Stimulated activated CD8-positive, alpha-beta memory T cell treated with anti-CD3 and anti-CD28 coated beads, Interleukin-12 subunit alpha, Interleukin-12 subunit beta, amount 100 ng/mL, for 1 hour (primary cell): ENCODE data around the gene ATP5MC3.
"Not testable (repeated sequence)": the region's sequence is repeated elsewhere in the genome, so short reads cannot be mapped to it uniquely, and the experiment has no call there.

ENCODE experiments used
- DNase-seq: peaks from one replicate; pipeline ENCODE4 v3.0.0-alpha.2; 2020; ENCODE audit warnings: low read depth

Gene ATP5MC3

DNA sequence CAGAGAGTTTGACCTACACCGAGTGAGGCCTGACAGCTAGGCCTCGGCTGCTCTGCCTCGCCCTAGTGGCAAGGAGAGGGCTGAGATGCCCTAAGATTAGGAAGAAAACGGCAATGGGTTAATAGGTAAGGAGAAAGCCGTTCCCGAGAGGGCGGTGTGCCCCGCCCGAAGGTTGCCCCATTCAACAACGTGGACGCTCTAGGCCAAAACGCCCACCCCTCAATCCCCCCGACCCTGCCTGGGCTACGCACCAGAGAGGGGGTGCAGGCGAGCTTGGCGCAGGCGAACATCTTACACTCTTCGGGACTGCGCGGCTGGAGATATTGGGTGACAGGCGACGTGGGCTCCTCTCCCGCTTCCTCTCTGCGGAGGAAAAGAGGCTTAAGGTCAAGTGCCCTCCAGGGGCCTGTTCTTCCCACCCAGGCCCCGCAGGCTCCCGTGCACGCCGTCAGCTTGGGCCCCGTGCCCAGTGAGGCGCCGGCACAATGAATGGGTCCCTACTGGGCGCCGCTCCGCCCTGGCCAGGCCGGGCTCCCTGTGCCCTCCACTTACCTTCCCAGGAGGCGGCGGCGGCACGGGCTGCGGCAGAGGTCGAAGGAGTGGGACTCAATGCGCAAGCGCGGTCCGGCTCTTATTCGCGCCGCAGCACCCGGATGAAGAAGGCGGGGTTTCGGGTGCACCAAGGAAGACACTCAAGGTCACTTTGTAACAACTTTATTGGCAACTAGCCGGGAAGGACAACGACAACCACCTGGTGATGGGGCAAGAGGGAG, at the start of gene ATP5MC3:
Gene ATP5MC3, minus strand, starts transcription at position 607 of the 773 bp plus-strand sequence. Its CDS starts 317 bp downstream, at position 290.
- DNase-seq: peak; percentile 84

DNA sequence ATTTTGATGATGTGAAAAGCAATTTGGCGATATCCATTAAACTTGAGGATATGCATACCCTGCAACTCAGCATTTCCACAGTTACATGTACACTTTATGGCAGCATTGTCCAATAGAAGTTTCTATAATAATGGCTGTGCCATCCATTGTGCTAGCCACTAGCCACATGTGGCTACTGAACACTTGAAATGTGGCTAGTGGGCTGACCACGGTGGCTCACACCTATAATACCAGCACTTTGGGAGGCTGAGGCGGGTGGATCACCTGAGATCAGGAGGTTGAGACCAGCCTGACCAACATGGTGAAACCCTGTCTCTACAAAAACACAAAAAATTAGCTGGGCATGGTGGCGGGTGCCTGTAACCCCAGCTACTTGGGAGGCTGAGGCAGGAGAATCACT, 47.1 kb upstream of the ATP5MC3 start:
- DNase-seq: not testable (repeated sequence)

DNA sequence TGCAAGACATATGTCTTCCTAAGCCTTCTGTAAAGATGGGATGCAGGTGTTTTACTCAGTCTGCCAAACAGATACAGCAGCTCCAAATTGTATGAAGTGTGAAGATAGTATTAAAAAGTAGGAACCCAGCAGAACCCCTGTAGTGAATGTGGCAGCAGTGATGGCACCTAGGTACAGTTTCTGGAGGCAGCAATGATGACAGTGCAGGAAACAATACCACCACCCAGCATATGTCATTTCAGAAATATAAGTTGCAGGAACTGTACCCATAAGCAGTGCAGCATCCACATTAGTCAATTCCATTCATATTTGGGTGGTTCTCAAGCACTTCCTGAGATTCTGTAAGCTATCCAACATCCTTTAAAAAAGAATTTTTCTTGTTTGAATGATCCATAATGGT, 46.7 kb upstream of the ATP5MC3 start:
- no peak for DNase-seq

DNA sequence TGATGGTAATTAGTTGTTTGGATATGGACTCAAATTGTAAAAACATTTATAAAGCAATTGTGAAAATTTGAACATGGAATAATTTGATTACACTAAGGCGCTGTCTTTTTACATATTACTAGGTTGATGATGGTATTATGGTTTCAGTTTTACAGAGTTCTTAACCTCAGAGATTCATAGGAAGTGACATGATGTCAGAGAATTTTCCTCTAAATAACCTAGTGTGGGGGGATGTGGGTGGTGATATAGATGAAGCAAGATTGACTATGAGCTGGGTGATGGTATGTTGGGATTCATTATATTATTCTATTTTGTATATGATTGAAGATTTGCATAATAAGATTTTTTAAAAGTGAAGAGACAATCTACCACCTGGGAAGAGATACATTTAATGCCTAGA, 45.9 kb upstream of the ATP5MC3 start:
- DNase-seq: no peak

DNA sequence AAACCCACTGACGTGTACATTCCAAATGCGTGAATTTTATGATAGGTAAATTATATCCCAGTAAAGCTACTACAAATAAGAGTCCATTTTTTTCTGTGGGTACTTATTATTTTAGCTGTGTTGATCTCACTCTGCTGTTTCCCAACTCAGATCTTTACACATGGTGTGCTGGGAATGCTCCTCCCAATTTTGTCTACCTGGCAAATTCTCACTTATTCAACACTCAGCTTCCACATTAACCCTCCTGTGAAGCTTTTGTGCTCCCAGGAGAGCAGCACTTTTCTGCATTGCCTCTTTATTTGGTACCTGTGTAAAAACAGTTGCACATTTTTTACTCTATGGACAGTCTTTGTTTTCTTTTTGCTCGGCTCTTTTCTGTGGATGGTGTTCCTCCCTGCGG, 38.6 kb upstream of the ATP5MC3 start:
- no peak for DNase-seq

DNA sequence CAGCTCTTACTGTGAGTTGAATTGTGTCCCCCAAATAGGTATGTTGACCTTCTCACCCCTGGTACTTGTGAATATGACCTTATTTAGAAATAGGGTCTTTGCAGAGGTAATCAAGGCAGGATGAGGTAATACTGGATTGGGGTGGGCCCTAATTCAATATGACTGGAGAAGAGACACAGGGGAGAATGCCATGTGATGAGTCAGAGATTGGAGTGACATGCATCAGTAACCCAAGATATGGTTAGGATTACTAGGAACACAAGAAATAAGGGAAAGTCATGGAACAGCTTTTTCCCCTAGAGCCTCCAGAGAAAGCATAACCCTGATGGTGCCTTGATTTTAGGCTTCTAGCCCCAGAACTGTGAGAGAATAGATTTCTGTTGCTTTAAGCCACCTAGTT, 37.0 kb upstream of the ATP5MC3 start:
- DNase-seq: no peak

DNA sequence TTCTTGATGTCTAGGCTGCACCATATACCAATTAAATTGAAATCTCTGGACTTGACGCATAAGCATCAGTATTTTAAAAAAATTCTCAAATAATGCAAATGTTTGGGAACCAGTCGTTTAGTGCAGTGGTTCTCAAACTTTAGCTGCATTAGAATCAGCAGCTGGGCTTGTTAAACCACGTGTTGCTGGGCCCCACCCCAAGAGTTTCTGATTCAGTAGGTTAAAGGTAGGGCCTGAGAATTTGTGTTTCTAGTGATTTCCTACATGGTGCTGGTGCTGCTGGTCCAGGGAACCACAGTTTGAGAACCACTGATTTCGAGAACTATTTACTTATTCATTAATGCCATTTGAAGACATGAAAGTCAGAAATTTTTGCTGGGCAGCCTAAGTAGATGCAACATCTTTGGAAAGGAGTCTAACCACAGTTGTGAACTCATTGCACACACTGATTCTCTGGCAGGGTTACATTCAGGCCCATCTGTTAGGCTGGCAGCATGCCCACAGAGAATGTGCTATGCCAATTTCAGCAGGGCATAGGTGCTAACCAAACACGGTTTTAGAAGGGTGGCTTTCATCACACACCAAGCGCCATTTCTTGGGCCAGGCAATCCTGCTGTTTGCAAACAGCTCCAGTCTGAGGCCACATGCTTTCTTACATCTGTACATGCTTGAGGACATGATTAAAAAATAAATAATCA, 26.4 kb upstream of the ATP5MC3 start:
- no peak for DNase-seq

DNA sequence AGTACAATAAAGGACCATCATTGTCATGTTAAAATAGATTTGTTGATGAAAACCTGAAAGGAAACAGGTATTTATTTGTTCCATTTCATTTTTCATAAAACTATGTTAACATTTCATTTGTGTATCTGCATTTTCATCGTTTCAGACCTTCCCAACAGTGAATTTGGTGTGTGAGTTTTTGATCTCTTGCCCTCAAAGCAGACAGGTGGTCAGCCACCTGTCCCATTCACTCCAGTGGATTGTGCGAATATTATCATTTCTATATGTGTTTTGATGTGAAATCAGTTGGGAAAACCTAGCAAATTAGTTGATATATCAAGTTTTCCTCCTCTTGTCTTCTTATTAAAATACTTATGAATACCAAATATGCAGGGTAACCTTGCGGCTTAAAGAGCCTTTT, 25.4 kb upstream of the ATP5MC3 start:
- no peak for DNase-seq

DNA sequence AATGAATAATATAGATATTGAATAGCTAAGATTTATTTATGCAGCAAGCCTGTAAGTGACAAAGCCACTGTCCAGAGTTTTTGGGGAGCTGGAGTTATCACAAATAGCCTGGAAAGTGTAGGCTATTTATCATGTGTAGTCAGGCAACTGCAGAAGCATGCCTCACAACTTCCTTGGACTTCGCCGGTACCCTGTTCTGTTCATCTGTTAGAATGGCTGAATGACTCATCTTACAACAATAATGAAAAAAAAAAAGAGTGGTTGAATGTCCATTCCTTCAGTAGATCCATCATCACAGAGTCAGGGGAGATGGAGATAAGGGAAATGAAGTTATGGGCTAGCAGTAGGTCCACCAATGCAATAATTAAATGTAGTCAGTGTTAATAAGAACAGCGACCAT, 24.0 kb upstream of the ATP5MC3 start:
- DNase-seq: no peak

DNA sequence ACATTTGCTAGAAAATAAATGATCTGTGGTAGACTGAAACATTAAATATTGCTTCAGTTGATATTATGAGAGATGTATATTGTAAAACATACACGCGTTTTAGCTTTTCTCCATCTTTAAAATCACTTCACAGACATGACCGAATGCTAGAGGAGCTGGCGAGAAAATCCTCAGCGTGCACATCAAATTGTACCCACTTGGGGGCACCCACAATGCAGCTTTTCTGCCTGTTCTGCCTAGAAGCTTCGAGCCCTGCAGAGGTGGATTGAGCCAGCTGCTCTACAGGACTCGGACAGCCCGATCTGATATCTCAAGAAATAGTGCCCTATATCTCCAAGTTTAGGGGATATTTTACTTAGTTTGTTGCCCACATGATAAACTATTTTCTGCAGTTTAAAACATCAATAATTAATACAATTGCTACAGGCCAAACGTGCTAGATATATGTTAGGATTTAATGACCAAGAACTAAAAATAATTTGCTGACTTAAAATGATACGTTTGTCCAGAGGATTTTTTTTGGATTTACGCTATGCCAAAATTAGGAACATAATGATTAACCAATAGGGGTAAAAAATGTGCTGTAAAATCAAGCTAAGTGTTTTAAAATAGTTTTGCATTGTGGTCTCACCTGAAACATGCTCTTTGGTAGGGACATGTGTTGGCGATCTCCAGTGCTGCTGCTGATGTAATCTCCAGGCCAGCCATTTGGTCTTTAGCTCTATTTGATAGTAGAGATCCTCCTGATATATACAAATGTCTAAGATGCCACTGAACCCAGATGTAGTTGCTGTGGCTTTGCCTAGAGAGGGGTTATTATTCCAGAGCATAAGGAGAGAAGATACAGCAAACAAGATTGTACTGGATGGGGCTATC, 22.3 kb upstream of the ATP5MC3 start:
- DNase-seq: peak; percentile 27

DNA sequence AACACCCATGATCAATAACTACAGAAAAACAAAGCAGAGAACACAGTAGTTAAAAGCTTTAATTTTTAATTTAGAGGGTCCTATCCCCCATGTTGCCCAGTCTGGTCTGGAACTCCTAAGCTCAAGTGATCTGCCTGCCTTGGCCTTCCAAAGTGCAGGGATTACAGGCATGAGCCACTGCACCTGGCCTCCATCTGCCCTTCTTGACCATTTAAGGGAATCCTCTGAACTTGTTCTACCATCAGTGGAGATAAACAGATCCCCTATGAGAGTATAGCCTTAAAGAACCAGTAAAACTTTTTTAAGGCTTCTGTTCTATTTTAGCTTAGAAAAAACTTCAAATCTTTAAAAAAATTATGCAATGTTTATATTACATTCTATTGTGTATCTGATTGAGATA, 13.5 kb upstream of the ATP5MC3 start:
- no peak for DNase-seq

DNA sequence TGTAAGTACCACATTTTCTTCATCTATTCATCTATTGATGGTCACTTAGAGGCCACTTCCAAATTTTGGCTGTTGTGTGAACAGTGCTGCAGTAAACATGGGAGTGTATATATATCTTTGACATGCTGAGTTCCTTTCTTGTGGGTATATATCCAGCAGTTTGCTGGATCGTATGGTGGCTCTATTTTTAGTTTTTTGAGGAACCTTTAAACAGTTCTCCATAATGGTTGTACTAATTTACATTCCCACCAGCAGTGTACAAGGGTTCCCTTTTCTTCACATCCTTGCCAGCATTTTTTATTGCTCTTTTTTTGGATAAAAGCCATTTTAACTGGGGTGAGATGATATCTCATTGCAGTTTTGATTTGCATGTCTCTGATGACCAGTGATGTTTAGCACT, 7.3 kb upstream of the ATP5MC3 start:
- DNase-seq: no peak

DNA sequence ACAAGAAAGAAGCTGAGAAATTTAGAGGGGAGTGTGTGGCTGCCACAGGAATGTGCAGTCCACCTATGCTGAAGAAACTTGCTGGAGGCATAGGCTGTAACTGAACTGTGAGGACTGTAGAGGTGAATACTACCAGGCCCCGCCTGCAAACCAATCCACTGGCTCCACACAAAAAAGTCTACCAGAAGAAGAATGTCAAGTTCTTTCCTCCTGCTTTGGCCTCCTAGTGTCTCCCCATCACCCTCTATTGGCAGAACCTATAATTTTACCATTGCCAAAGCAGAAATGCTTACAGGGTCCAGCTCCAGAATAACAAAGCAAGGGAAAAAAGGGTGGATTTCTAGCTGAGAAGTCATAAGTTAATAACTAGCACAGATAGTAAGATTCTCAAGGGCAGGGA, 5.9 kb upstream of the ATP5MC3 start:
- DNase-seq: no peak

DNA sequence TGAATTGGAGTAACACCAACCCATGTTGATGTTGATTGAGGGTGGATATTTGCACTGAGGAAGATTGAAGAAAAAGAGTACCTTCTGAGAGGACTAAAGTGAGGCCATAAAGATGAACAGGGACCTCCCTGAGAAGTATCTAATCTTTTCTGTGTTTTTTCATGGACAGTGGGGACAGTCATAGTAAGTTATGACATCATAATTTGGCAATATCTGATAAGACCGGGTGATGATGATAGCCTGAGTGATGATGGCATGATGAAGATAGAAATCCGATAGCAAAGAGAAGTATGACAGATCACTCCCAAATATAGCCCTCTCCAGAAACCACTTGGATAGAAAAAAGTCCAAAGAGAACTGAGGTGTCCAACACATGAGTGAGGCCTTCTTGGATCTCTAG, 2.2 kb upstream of the ATP5MC3 start:
- DNase-seq: no peak

DNA sequence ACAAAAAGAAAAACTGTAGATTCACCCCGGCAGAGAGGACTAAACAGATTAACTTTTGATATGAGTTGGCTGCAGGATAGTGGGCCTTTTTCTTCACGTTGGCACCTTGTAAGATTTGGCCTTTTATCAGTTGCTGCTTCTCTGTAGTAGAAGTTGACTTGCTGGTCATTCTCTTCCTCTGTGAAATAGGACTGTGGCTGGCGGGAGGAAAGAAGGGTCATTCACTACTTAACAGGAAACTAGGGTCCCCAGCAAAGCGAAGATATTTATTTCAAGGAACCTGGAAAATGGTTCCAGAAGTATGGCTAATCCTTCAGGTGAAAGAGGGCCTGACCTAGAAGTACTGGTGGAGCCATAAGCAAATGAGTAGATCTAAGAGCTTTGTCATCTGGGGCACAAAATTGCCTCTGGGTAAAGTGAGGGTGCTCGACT, 383 bp upstream of the ATP5MC3 start:
- DNase-seq: no peak

DNA sequence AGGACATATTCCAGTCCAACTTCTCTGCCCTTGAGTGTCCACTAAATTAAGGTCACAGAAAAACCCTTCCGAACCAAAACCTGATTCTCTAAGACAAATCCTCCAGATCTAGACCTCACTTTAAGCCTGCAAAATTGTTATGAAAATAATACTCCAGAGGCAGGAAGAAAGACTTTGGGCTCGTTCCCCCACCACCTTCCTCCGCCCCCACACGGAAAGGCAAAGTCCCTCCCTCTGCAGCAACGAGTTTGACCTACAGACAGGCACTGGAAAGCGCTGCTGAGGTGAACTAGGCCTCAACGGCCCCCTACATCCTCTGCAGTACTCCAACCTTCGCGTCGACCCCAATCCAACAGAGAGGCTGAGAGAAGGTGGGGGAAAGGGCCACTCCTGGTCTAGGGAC, 808 bp downstream of the ATP5MC3 start:
- DNase-seq: no peak

DNA sequence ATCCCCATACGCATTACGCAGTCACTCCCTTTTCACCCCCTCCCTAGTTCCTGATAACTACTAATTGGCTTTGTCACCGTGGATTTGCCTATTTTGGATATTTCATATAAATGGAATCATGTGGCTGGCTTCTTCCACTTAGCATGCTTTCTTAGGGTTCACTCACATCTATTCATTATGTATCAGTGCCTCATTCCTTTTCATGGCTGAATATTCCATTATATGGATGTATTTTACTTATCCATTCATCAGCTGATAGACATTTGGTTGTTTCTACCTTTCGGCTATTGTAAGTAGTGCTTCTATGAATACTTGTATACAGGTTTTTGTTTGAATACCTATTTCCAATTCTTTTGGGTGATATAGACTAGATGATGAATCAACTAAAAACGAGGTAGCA, 4.9 kb downstream of the ATP5MC3 start:
- no peak for DNase-seq

DNA sequence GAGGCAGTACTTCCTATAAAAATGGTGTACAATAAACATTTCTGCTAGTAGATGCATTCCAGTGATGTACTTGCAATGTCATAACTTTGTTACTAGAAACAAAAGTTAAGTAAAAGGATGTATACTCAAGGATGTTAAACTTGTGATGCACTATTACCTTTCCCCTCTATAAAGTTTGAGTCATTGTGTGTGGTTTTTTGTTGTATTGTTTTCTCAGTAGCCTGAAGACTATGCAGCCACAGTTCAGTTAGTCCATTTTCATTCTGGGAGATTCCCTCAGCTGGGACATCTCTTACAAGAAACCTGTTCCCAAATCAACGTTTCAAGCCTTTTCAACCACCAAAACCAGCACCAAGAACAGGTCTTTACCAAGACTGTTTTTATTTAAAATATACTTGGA, 5.6 kb downstream of the ATP5MC3 start:
- no peak for DNase-seq

DNA sequence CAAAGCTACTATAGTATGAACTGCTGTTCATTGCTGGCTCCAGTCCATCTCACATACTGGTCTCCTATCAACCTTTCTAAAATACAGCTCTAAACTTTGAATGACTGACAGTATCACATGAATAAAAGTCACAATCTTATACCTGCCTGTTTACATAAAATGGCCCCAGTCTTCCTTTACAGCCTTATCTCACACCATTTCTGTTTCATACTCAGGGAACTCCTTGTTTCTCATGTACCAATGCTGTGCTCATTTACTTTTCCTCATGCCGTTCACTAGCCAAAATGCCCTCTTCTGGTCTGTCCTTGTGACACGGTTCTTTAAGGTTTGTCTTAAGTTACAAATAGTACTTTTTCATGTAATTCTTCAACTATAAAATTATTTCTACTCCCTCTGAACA, 6.2 kb downstream of the ATP5MC3 start:
- DNase-seq: no peak

DNA sequence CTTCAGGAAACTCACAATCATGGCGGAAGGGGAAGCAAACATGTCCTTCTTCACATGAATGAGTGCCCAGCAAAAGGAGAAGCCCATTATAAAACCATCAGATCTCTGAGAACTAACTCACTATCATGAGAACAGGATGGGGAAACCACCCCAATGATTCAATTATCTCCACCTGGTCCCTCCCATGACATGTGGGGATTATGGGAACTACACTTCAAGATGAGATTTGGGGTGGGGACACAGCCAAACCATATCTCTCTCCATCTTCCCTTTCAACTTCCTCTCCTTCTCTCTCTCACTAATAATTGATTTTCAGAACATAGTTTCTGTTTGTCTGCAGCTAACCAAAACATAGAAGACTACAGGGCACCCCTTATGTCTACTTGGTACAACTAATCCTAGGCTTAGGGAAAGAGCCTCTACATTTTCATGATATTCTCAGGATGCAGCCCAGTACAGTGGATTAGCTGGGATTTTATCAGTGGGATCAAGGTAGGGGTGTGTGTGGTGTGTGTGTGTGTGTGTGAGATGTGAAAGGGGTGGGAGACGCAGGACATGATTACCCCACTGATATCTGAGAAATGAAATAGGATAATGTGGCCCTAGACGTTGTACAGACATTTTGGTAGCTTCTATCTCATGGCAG, 10.7 kb downstream of the ATP5MC3 start:
- no peak for DNase-seq

DNA sequence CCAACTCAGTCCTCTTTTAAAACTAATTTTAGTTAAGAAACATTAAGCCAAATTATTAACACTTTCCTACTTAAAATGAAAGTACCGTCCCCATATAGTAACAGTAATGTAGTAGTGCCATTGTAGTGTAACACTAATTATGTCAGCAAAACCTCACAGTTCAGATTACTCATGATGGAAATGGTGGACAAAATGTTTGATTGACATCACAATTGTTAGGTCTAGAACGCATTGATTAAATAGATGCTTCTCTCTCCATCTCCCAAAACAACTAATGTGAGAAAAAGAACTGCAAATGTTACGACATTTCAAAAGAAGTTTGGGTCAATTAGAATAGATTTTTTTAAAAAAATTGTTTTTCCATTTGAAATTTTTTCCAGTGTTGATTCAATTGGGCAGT, 12.3 kb downstream of the ATP5MC3 start:
- DNase-seq: no peak

DNA sequence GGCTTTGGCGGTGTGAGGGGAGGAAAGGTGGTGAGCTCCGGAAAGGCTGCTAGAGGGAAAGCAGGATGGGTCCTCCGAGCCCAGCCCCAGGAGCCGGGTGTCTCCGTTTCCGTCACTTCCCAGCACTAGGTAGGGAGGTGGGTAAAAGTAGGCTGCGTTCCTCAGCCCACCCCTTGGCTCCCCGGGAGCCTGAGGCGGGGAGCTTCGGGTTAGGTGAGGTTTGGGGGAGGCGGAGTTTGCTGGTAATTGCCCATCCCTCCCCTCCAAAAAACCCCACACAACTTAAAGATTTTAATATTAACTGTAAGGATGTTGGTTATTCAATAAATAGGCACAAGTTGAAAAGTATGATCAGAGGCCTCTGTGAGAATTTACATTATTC, 13.0 kb downstream of the ATP5MC3 start:
- no peak for DNase-seq
